Measurements from ENCODE around the gene CRHR1. TPM values are rescaled to one million over a fixed set of nuclear protein-coding genes. Genes with fewer than 3 reads are reported as not detected.

CRHR1 gene
- polyA plus RNA-seq, 4 donors = 0.14 to 1.6 (median 0.45) TPM

DNA sequence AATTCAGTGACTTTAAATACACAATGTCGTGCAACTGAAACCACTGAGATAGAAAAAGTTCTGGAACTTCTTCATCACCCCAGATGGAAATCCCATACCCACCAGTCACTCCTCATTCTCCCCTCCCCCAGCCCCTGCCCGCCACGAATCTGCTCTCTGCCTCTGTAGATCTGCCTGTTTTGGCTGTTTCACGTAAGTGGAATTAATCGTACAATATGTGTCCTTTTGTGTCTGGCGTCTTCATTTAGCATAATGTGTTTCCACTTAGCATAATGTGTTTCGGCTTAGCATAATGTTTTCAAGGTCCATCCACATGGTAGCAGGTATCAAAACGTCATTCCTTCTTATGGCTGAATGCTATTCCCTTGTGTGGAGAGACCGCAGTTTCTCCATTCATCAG is 57.1 kb downstream of the CRHR1 start:
- no peak for DNase-seq (ENCODE audit: low read depth in 4 of 4, low spot score in 3 of 4)

DNA sequence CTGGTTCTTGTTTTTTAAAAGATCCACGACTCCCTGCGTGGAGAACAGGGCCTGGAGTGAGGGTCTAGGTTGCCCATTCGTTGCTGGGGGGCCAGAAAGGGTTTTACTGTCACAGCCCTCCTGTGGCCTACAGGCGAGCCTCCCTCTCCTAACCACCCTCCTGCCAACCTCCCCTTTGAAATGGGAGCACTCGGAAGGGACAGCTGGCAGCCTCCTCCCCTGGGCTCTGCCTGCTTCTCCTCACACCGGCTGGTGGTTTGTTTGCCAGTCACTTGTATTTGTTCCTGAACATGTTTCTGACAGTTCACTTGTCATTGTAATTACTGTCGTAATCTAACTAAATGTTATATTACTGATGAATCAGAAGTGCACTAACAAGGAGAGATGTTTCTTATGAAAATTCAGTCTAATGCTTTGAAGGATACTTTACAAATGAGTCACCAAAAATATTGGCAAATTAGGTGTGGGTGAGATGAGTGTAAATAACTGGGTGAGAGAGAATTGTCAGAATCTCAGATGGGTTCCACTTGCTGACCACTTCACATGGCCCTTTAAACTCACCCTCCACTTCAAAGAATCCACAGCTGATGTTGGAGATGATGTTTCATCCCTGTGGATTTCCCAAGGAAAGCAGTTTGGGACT is 57.9 kb downstream of the CRHR1 start:
- no peak for DNase-seq (ENCODE audit: low read depth in 4 of 4, low spot score in 3 of 4)

DNA sequence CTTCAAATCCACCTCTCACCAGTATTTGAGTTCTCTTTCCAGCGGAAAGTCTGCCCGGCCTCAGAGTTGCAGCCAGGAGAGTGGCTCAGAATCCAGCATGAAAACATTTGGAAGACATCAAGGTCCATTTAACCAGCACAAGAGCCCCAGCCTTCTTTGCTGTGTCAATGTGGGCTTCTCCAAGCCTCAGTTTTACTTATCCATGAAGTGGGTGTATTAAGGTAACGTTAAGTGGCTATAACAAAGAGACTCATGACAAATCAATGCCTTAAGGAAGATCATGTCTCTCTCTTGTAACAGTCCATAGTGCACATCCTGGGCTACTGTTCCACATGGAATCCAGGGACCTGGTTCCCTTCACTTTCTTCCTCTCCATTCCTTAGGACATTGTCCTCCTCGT is 59.6 kb downstream of the CRHR1 start:
- DNase-seq (ENCODE audit: low read depth in 4 of 4, low spot score in 3 of 4) = no peak

GRCh38 chr17:45844695-45845375 is 60.7 kb downstream of the CRHR1 start, which contains the start of gene SPPL2C:
SPPL2C (plus strand) TSS chr17:45844881; CDS start chr17:45844907, 26 bp downstream.
- no peak for DNase-seq (ENCODE audit: low read depth in 4 of 4, low spot score in 3 of 4)

DNA sequence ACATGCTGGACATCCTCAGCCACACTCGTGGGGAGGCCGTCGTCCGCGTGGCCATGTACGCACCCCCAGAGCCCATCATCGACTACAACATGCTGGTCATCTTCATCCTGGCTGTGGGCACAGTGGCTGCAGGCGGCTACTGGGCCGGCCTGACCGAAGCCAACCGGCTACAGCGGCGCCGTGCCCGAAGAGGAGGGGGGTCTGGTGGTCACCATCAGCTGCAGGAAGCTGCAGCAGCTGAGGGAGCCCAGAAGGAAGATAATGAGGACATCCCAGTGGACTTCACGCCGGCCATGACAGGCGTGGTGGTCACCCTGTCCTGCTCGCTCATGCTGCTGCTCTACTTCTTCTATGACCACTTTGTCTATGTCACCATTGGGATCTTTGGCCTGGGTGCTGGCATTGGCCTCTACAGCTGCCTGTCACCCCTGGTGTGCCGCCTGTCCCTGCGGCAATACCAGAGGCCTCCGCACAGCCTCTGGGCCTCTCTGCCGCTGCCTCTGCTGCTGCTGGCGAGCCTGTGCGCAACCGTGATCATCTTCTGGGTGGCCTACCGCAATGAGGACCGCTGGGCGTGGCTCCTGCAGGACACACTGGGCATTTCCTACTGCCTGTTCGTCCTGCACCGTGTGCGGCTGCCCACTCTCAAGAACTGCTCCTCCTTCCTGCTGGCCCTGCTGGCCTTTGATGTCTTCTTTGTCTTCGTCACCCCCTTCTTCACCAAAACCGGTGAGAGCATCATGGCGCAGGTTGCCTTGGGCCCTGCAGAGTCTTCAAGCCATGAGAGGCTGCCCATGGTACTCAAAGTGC is 61.5 kb downstream of the CRHR1 start:
- DNase-seq (ENCODE audit: low read depth in 4 of 4, low spot score in 3 of 4) = no peak

DNA sequence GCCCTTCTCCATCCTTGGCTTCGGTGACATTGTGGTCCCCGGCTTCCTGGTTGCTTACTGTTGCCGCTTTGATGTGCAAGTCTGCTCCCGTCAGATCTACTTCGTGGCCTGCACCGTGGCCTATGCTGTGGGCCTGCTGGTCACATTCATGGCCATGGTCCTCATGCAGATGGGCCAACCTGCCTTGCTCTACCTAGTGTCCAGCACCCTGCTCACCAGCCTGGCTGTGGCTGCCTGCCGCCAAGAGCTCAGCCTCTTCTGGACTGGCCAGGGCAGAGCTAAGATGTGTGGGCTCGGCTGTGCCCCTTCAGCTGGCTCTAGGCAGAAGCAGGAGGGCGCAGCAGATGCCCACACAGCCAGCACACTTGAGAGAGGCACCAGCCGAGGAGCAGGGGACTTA is 62.1 kb downstream of the CRHR1 start:
- no peak for DNase-seq (ENCODE audit: low read depth in 4 of 4, low spot score in 3 of 4)

GRCh38 chr17:45846646-45847045 is 62.5 kb downstream of the CRHR1 start:
- DNase-seq (ENCODE audit: low read depth in 4 of 4, low spot score in 3 of 4) = no peak

DNA sequence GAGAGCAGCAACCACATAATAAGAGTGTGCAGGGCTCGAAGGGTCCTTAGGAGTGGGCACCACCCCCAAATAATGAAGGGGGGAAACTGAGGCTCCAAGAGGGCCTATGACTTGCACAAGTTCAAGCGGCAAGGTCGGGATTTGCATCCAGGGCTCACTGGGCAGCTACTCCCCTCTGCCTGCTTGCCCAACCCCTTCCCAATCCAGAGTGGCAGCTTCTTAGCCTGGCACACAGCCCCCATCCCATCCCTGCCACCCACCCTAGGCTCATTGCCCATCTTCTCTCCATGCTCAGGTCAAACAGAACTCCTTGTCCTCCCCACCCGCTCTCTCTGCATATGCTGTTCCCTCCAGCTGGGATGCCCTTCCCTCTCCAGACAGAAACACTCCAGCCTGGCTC is 63.0 kb downstream of the CRHR1 start:
- no peak for DNase-seq (ENCODE audit: low read depth in 4 of 4, low spot score in 3 of 4)

- no peak for DNase-seq (ENCODE audit: low read depth in 4 of 4, low spot score in 3 of 4)
Observed at GRCh38 chr17:45847747-45848146, 63.6 kb downstream of the CRHR1 start.

DNA sequence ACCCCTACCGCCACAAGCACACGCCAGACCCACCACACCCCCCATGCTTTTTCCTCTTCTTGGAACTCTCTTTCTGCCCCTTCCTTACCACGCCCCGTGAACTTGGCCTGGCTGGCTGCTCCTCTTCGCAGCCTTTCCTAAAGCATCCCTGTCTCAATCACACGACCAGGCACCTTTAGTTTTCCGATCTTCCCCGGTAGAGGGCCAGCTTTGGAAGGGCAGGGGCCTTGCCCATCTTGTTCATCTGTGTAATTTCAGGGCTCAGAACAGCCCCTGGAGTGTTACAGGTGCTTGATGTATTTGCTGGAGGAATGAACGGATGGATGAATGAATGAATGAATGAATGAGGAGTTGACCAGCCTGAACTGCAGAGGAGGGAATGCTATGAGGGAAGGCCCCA is 64.3 kb downstream of the CRHR1 start:
- no peak for DNase-seq (ENCODE audit: low read depth in 4 of 4, low spot score in 3 of 4)

DNA sequence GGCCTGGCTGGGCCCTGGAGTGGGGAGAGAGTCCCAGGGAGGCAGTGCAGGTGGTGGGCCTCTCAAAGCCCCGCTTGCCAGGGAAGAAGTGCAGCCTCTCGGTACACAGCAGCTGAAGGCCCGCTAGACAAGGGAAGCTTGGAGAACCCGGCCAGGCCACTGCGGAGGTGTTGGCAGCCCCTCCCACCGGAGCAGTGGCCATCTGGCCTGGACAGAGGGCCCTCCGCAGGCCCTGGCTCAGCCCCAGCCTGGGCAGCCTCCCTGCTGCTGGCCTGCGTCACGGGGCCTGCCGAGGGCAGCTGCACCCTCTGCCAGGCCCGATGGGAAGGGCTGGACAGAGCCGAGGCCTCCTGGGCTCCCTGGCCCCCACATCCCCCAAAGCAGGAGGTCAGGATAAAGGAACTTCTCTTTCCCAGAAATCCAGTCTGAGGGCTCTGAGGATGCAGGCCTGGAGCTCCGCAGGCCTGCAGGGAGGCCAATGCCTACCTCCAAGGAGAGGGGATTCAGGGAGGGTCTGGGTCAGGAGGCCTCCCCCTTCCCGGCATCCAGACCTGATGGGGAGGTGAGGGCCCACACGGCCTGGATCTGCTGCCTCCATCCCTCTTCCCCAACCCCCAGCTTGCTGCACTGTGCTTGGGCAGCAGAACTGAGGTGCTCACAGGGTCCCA is 64.9 kb downstream of the CRHR1 start:
- DNase-seq (ENCODE audit: low read depth in 4 of 4, low spot score in 3 of 4) = no peak

DNA sequence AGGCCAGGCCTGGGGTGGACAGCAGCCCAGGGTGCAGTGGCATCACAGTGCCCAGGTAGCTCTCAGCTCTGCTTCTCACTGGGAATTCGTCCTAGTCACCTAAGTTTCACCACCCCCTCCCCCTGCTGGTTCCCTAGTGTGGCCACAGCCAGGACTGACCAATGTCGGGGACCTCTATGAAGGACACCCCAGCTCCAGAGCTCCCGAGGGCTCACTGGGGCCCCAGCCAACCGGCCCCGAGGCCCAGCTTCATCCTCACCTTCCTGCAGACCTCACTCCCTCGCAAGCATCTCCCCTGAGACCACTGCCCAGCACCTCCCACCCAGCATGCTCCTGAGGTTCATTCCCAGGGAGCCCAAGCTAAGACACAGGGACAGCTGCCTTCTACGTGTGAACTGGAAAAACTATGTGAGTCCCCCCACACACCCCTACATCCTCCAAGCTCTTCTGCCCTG is 65.4 kb downstream of the CRHR1 start:
- DNase-seq (ENCODE audit: low read depth in 4 of 4, low spot score in 3 of 4) = no peak

GRCh38 chr17:45850011-45850410 is 65.9 kb downstream of the CRHR1 start:
- DNase-seq (ENCODE audit: low read depth in 4 of 4, low spot score in 3 of 4) = no peak

- DNase-seq (ENCODE audit: low read depth in 4 of 4, low spot score in 3 of 4) = no peak
Observed at GRCh38 chr17:45850468-45850867, 66.3 kb downstream of the CRHR1 start.

GRCh38 chr17:45851022-45851421 is 66.9 kb downstream of the CRHR1 start:
- no peak for DNase-seq (ENCODE audit: low read depth in 4 of 4, low spot score in 3 of 4)

DNA sequence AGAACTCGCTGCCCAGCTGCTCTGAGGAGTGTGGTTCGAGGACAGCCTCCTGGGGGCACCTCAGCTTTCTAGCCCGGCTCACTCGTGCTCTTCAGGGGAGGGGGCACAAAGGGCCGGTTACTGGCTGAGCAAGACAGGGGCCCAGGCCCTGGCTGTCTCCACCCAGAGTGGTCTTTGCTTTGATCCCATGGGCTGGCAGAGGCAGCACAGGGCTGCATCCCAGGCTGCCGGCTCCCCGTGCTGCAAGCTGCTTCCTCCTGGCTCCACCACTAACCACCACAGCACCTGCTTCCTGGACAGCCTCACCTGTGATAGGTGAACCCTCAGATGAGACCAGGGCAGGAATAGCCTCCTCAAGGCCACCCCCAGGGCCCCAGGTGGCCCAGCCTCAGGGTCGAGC is 67.3 kb downstream of the CRHR1 start:
- DNase-seq (ENCODE audit: low read depth in 4 of 4, low spot score in 3 of 4) = no peak

- no peak for DNase-seq (ENCODE audit: low read depth in 4 of 4, low spot score in 3 of 4)
Observed at GRCh38 chr17:45851873-45852272, 67.8 kb downstream of the CRHR1 start.

- DNase-seq (ENCODE audit: low read depth in 4 of 4, low spot score in 3 of 4) = peak; percentile 17 to 59 (median 39)
Observed at GRCh38 chr17:45852535-45853297, 68.6 kb downstream of the CRHR1 start.

DNA sequence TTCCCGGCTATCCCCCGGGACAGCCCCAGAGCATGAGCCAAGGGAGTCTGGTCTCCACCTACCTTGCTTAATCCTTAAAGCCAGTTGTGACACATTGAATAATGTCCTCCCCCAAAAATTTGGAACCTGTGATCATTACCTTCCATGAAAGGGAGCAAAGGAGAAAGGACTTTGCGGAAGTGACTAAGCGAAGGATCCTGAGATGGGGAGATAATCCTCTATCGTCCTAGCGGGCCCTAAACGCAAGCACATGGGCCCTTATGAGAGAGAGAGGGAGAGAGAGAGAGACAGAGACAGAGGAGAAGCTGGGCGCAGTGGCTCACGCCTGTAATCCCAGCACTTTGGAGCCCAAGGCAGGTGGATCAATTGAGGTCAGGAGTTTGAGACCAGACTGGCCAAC is 70.1 kb downstream of the CRHR1 start:
- DNase-seq (ENCODE audit: low read depth in 4 of 4, low spot score in 3 of 4) = no peak

DNA sequence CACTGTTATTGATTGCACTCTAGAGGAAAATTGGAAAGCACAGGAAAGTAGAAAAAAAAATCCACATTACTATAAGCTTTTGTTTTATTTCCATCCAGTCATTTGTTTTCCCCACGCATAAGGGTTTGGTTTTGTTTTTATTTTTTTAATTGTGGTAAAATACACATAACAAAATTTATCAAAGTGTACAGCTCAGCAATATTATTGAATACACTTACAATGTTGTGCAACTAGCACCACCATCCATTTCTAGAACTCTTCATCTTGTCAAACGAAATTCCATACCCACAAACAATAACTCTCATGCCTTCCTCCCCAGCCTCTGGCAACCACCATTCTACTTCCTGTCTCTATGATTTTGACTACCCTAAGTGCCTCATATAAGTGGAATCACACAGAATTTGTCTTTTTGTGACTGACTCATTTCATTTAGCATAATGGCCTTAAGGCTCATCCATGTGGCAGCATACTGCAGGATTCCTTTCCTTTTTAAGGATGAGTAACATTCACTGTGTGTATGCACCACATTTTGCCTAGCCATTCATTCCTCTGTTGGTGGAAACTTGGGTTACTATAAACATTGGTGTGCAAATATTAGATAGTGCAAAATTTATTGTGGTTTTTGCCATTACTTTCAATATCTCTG is 71.7 kb downstream of the CRHR1 start:
- no peak for DNase-seq (ENCODE audit: low read depth in 4 of 4, low spot score in 3 of 4)

All from right renal pelvis (tissue), 4 donors.